ENCODE data around the gene UBTD2.

GRCh38 chr5:172172912-172173563 is 110.5 kb downstream of the UBTD2 start:
- no peak for TF ChIP-seq CTCF (IDR thresholded peaks at IDR 0.05)
- no peak for TF ChIP-seq POLR2A (IDR thresholded peaks at IDR 0.05)

All from tibial nerve (tissue), 3 donors.